HepG2 (cell line): ENCODE data around the gene DPY30. TPM values are rescaled to one million over a fixed set of nuclear protein-coding genes. Genes with fewer than 3 reads are reported as not detected.
A peak's percentile ranks its signal among the peaks of the same experiment; 100 is the strongest.

Experiments
- ETV5 ChIP-seq: IDR thresholded peaks from 2 replicates; pipeline ENCODE4 v1.6.1; 2018; ENCODE audit warnings: missing biosample characterization, missing genetic modification reagents, inconsistent platforms, borderline replicate concordance
- HIC2 ChIP-seq: sonication (generic); formaldehyde crosslinking; IDR thresholded peaks from 2 replicates; pipeline ENCODE4 v1.9.0; 2022; ENCODE audit warnings: low read depth, missing genetic modification reagents
- HMG20B ChIP-seq: conservative IDR thresholded peaks from 2 replicates; pipeline ENCODE4 v1.6.1; 2016; ENCODE audit warnings: missing genetic modification reagents, missing compliant biosample characterization
- KDM4B ChIP-seq: sonication (generic); formaldehyde crosslinking; IDR thresholded peaks from 2 replicates; pipeline ENCODE4 v1.4.0; 2020; ENCODE audit warnings: missing genetic modification reagents
- KMT2A ChIP-seq: sonication (generic); formaldehyde crosslinking; IDR thresholded peaks from 2 replicates; pipeline ENCODE4 v1.4.0; 2020; ENCODE audit warnings: missing genetic modification reagents
- MTF2 ChIP-seq: sonication (generic); formaldehyde crosslinking; IDR thresholded peaks from 2 replicates; pipeline ENCODE4 v1.5.0; 2020; ENCODE audit warnings: missing genetic modification reagents, borderline replicate concordance
- NR3C1 ChIP-seq: sonication (generic); formaldehyde crosslinking; IDR thresholded peaks from 2 replicates; pipeline ENCODE4 v1.4.0; 2020; ENCODE audit warnings: missing genetic modification reagents
- PLRG1 ChIP-seq: fragments of 450-650 bp; conservative IDR thresholded peaks from 2 replicates; pipeline ENCODE4 v1.6.1; 2016
- TOPORS ChIP-seq: sonication (generic); formaldehyde crosslinking; IDR thresholded peaks from 2 replicates; pipeline ENCODE4 v1.8.0; 2023; ENCODE audit warnings: mild to moderate bottlenecking, missing genetic modification reagents
- TRIM24 ChIP-seq: sonication (generic); formaldehyde crosslinking; IDR thresholded peaks from 2 replicates; pipeline ENCODE4 v1.8.0; 2022; ENCODE audit warnings: mild to moderate bottlenecking, missing genetic modification reagents
- ZBTB10 ChIP-seq: sonication (generic); formaldehyde crosslinking; IDR thresholded peaks from 2 replicates; pipeline ENCODE4 v1.4.0; 2020; ENCODE audit warnings: missing genetic modification reagents, borderline replicate concordance
- ZBTB38 ChIP-seq: sonication (generic); formaldehyde crosslinking; IDR thresholded peaks from 2 replicates; pipeline ENCODE4 v1.5.1; 2020; ENCODE audit warnings: mild to moderate bottlenecking, missing genetic modification reagents
- ZBTB42 ChIP-seq: sonication (generic); formaldehyde crosslinking; IDR thresholded peaks from 2 replicates; pipeline ENCODE4 v1.5.0; 2020; ENCODE audit warnings: mild to moderate bottlenecking, missing genetic modification reagents
- ZNF17 ChIP-seq: sonication (generic); formaldehyde crosslinking; IDR thresholded peaks from 2 replicates; pipeline ENCODE4 v1.5.0; 2020; ENCODE audit warnings: mild to moderate bottlenecking, missing genetic modification reagents
- ZNF318 ChIP-seq: sonication (generic); formaldehyde crosslinking; IDR thresholded peaks from 2 replicates; pipeline ENCODE4 v1.4.0; 2020; ENCODE audit warnings: mild to moderate bottlenecking, missing genetic modification reagents
- ZNF350 ChIP-seq: sonication (generic); formaldehyde crosslinking; IDR thresholded peaks from 2 replicates; pipeline ENCODE4 v1.4.0; 2020; ENCODE audit warnings: mild to moderate bottlenecking, low read depth, missing genetic modification reagents, borderline replicate concordance
- ZNF713 ChIP-seq: sonication (generic); formaldehyde crosslinking; IDR thresholded peaks from 2 replicates; pipeline ENCODE4 v1.4.0; 2020; ENCODE audit warnings: mild to moderate bottlenecking, missing genetic modification reagents
- polyA plus RNA-seq, 8 experiments: library from polyadenylated mRNA; depleted of rRNA in 3 of 8; stranded (reverse) in 7 of 8; unstranded in 1 of 8; fragments of >200 nt; fragmentation: Illumina TruSeq in 4 of 8; extraction: Trizol in 4 of 8; gene quantifications; 2 replicates each; pipeline versions ENCODE4 v1.2.1 to v1.2.3, GENCODE V29; 2011 to 2016; ENCODE audit warnings: low read depth in 4 of 8, missing spikeins in 1 of 8, mixed read lengths in 1 of 8; ENCODE audit not compliant: insufficient read depth in 1 of 8
- total RNA-seq, 5 experiments: library from RNA; depleted of rRNA; stranded (reverse); fragments of >200 nt; fragmentation: Illumina TruSeq; extraction: Trizol; gene quantifications; 2 replicates each; pipeline ENCODE4 v1.2.3, GENCODE V29; 2016; ENCODE audit warnings: low read depth in 1 of 5

Gene DPY30
- total and polyA plus RNA-seq, 2 of the 13 experiments (the other 11 are each of a cell fraction or from before 2014, with no cell fraction given): 98.1 to 118 TPM

- no peak for TF ChIP-seq ZBTB10 (CRISPR knock-in tag)
- TF ChIP-seq ZNF713: no peak
- 0 out of 2 replicates have a peak, but pooled peaks have one; percentile 27 for TF ChIP-seq ZBTB38 (CRISPR knock-in tag)
- TF ChIP-seq TRIM24 (CRISPR knock-in tag): no peak
- no peak for TF ChIP-seq ZNF318
- no peak for TF ChIP-seq KDM4B (CRISPR knock-in tag)
- TF ChIP-seq ETV5 (CRISPR knock-in tag): 0 out of 2 replicates have a peak, but pooled peaks have one; percentile 12
- TF ChIP-seq KMT2A (CRISPR knock-in tag): peak; percentile 47; the same call in 1 of the 2 replicates
- TF ChIP-seq HMG20B: no peak
- 0 out of 2 replicates have a peak, but pooled peaks have one; percentile 60 for TF ChIP-seq ZBTB42
- TF ChIP-seq ZNF17 (CRISPR knock-in tag): no peak
- no peak for TF ChIP-seq MTF2 (CRISPR knock-in tag)
- TF ChIP-seq TOPORS (CRISPR knock-in tag): no peak
- no peak for TF ChIP-seq HIC2 (CRISPR knock-in tag)
- TF ChIP-seq ZNF350 (CRISPR knock-in tag): peak; percentile 50; the same call in 1 of the 2 replicates
- no peak for TF ChIP-seq NR3C1
- TF ChIP-seq PLRG1: no peak
Observed at GRCh38 chr2:32009516-32010256, 29.9 kb downstream of the DPY30 start (continued).
